Stimulated activated CD4-positive, alpha-beta T cell treated with anti-CD3 and anti-CD28 coated beads, Interleukin-4, amount 100 ng/mL, for 1 hour (primary cell): ENCODE results near the gene BRAT1.

Experiments
- DNase-seq: peaks from one replicate; pipeline ENCODE4 v3.0.0-alpha.2; 2020

Gene BRAT1

GRCh38 chr7:2494191-2495130 lies 60.9 kb downstream of the BRAT1 start:
- DNase-seq: no peak

GRCh38 chr7:2493205-2494164 lies 61.8 kb downstream of the BRAT1 start:
- DNase-seq: no peak

GRCh38 chr7:2492038-2492437 lies 63.3 kb downstream of the BRAT1 start:
- no peak for DNase-seq

- no peak for DNase-seq
These were observed 65.1 kb downstream of the BRAT1 start for GRCh38 chr7:2490181-2490651.

- no peak for DNase-seq
These were observed 66.6 kb downstream of the BRAT1 start for GRCh38 chr7:2488681-2489080.

GRCh38 chr7:2488272-2488645 lies 67.1 kb downstream of the BRAT1 start:
- no peak for DNase-seq
